Keratinocyte (primary cell): ENCODE results near the gene CCDC127. TPM values are rescaled to one million over a fixed set of nuclear protein-coding genes. Genes with fewer than 3 reads are reported as not detected.

ENCODE experiments used
- DNase-seq: peaks from one replicate; pipeline ENCODE4 v3.0.0-alpha.2; 2011; ENCODE audit warnings: low read depth, missing footprints, low spot score
- FAIRE-seq: peaks from 2 replicates; lab custom pipeline; 2011; peaks lifted over from hg19 to GRCh38; lab: Jason Lieb, UNC
- H2AFZ ChIP-seq: 2 replicates; pipeline ENCODE4 v1.6.0; 2012; ENCODE audit warnings: low read length, control low read depth, inconsistent platforms; ENCODE audit not compliant: control insufficient read depth
- H3K27ac ChIP-seq: 2 replicates; pipeline ENCODE4 v1.5.1; 2011; ENCODE audit warnings: low read length; ENCODE audit not compliant: control insufficient read depth, insufficient read depth
- H3K27me3 ChIP-seq: 3 replicates; pipeline ENCODE4 v1.6.0; 2011; ENCODE audit warnings: low read length; ENCODE audit not compliant: control insufficient read depth, insufficient read depth; ENCODE audit errors: extremely low read depth
- H3K36me3 ChIP-seq, 2 experiments: 2 replicates in 1 of 2; 3 replicates in 1 of 2; pipeline ENCODE4 v1.5.1; 2011; ENCODE audit warnings: low read length in 2 of 2, mild to moderate bottlenecking in 1 of 2; ENCODE audit not compliant: control insufficient read depth in 2 of 2, insufficient read depth in 2 of 2; ENCODE audit errors: extremely low read depth in 1 of 2
- H3K4me1 ChIP-seq: 3 replicates; pipeline ENCODE4 v1.5.1; 2011; ENCODE audit warnings: low read length; ENCODE audit not compliant: control insufficient read depth, insufficient read depth; ENCODE audit errors: extremely low read depth
- H3K4me2 ChIP-seq: 3 replicates; pipeline ENCODE4 v1.6.0; 2011; ENCODE audit warnings: low read depth, low read length; ENCODE audit not compliant: control insufficient read depth, insufficient read depth; ENCODE audit errors: extremely low read depth
- H3K4me3 ChIP-seq, 3 experiments: fragments of 200-600 bp in 1 of 3; sonication (generic) in 1 of 3; 2 replicates in 2 of 3; 3 replicates in 1 of 3; pipeline ENCODE4 v1.5.1; 2011 to 2016; ENCODE audit warnings: low read length in 3 of 3, mild to moderate bottlenecking in 3 of 3, control low read depth in 2 of 3, inconsistent platforms in 1 of 3, low read depth in 1 of 3, mixed read lengths in 1 of 3, mixed run types in 1 of 3, moderate library complexity in 1 of 3; ENCODE audit not compliant: control insufficient read depth in 2 of 3, insufficient read depth in 2 of 3; ENCODE audit errors: extremely low read depth in 1 of 3
- H3K79me2 ChIP-seq: 2 replicates; pipeline ENCODE4 v1.6.0; 2012; ENCODE audit warnings: low read length; ENCODE audit not compliant: control insufficient read depth, insufficient read depth
- H3K9ac ChIP-seq: 3 replicates; pipeline ENCODE4 v1.6.0; 2011; ENCODE audit warnings: low read length; ENCODE audit not compliant: control insufficient read depth, insufficient read depth; ENCODE audit errors: extremely low read depth
- H3K9me1 ChIP-seq: 3 replicates; pipeline ENCODE4 v1.6.0; 2011; ENCODE audit warnings: low read length; ENCODE audit not compliant: control insufficient read depth, insufficient read depth; ENCODE audit errors: extremely low read depth
- H3K9me3 ChIP-seq: 2 replicates; pipeline ENCODE4 v1.5.1; 2012; ENCODE audit warnings: low read depth, low read length; ENCODE audit not compliant: control insufficient read depth
- H4K20me1 ChIP-seq: 3 replicates; pipeline ENCODE4 v1.6.0; 2011; ENCODE audit warnings: low read length; ENCODE audit not compliant: control insufficient read depth, insufficient read depth; ENCODE audit errors: extremely low read depth
- CTCF ChIP-seq, 3 experiments: IDR thresholded peaks in 1 of 3; conservative IDR thresholded peaks in 1 of 3; optimal IDR thresholded peaks in 1 of 3; 2 replicates in 2 of 3; 3 replicates in 1 of 3; pipeline versions ENCODE3 to v1.5.1; 2011; ENCODE audit warnings: low read length in 3 of 3, mild to moderate bottlenecking in 3 of 3, moderate library complexity in 2 of 3, control low read depth in 1 of 3, inconsistent platforms in 1 of 3; ENCODE audit not compliant: insufficient read depth in 2 of 3; ENCODE audit errors: extremely low read depth in 1 of 3
- EZH2 ChIP-seq: IDR thresholded peaks from one replicate; pipeline ENCODE4 v1.6.1; 2012; ENCODE audit warnings: inconsistent platforms, mild to moderate bottlenecking, low read length, moderate library complexity
- dilution Hi-C: fragments of 300-500 bp; cut with MboI; formaldehyde crosslinking; loops from one replicate; pipeline ENCODE4 v1.7.0; 2020; ENCODE audit warnings: low sequenced_read_pairs; ENCODE audit not compliant: extremely low pct_ligation_motif_present
- polyA plus RNA-seq, 5 experiments: library from polyadenylated mRNA; depleted of rRNA in 3 of 5; stranded (reverse) in 3 of 5; stranded (forward) in 1 of 5; unstranded in 1 of 5; fragments of >200 nt; gene quantifications; 1 replicate in 1 of 5; 2 replicates in 3 of 5; 3 replicates in 1 of 5; pipeline versions ENCODE4 v1.2.1 to v1.2.3, GENCODE V29; 2011 to 2012; ENCODE audit warnings: missing spikeins in 2 of 5, low read depth in 1 of 5, low replicate concordance in 1 of 5

CCDC127 gene
- polyA plus RNA-seq, 1 donor (not counting 4 experiments of a cell fraction or from before 2014, with no cell fraction given), result 4.9 TPM

- Histone ChIP-seq H3K4me3 (no peak overlapping the region), H3K27me3 (peaks cover 6% of the 10 kb centered on the region), H3K36me3 (no peaks in the 10 kb centered on the region), H3K9me1 (no peaks in the 10 kb centered on the region), H3K4me2 (no peak overlapping the region), H3K9ac (no peak overlapping the region), H4K20me1 (no peaks in the 10 kb centered on the region), H3K79me2 (no peaks in the 10 kb centered on the region), H3K27ac (no peak overlapping the region), H3K4me1 (no peaks in the 10 kb centered on the region), H3K9me3 (no peaks in the 10 kb centered on the region), H2AFZ (no peak overlapping the region)
- no peak for DNase-seq
- dilution Hi-C loops, result no loop called here
- no peak for FAIRE-seq
- TF ChIP-seq EZH2, result no peak
- TF ChIP-seq CTCF (optimal IDR thresholded peaks at IDR 0.05 in 1 of 3, IDR thresholded peaks at IDR 0.05 in 1 of 3, conservative IDR thresholded peaks at IDR 0.05 in 1 of 3; ENCODE audit: extremely low read depth in 1 of 3, insufficient read depth in 2 of 3, low read length in 3 of 3), result no peak
Measured at GRCh38 chr5:172421-172820, 45.5 kb downstream of the CCDC127 start.

- DNase-seq (no peak), FAIRE-seq (no peak)
- no peaks in the 10 kb centered on the region for H3K36me3 ChIP-seq
- no peaks in the 10 kb centered on the region for H3K9me3 ChIP-seq
- H3K9me1 ChIP-seq, result no peaks in the 10 kb centered on the region
- no peak for TF ChIP-seq CTCF (optimal IDR thresholded peaks at IDR 0.05 in 1 of 3, IDR thresholded peaks at IDR 0.05 in 1 of 3, conservative IDR thresholded peaks at IDR 0.05 in 1 of 3; ENCODE audit: extremely low read depth in 1 of 3, insufficient read depth in 2 of 3, low read length in 3 of 3)
- TF ChIP-seq EZH2, result no peak
- H3K27ac ChIP-seq, result no peak overlapping the region
- dilution Hi-C loops, result no loop called here
- H4K20me1 ChIP-seq, result no peaks in the 10 kb centered on the region
- H3K4me3 ChIP-seq, result no peak overlapping the region
- no peak overlapping the region for H3K9ac ChIP-seq
- H2AFZ ChIP-seq, result no peak overlapping the region
- H3K4me1 ChIP-seq, result no peaks in the 10 kb centered on the region
- H3K4me2 ChIP-seq, result no peak overlapping the region
- no peaks in the 10 kb centered on the region for H3K79me2 ChIP-seq
- peaks cover 3% of the 10 kb centered on the region for H3K27me3 ChIP-seq
Measured at GRCh38 chr5:171801-172331, 46.1 kb downstream of the CCDC127 start.
